ENCODE measurements around the gene AGMO. TPM values are rescaled to one million over a fixed set of nuclear protein-coding genes. Genes with fewer than 3 reads are reported as not detected.
"Not testable (repeated sequence)": the region's sequence is repeated elsewhere in the genome, so short reads cannot be mapped to it uniquely, and the experiment has no call there.

Gene AGMO
- total RNA-seq, 1 donor from 2014 or later: not detected

GRCh38 chr7:15554744-15555143, 7.1 kb downstream of the AGMO start:
- H3K27ac Mint-ChIP-seq (ENCODE audit: unreplicated experiment): no peak overlapping the region
- no peak for TF ChIP-seq CTCF (IDR thresholded peaks at IDR 0.05; ENCODE audit: unreplicated experiment)
- DNase-seq (ENCODE audit: low spot score): no peak
- no peaks in the 10 kb centered on the region for H3K36me3 Mint-ChIP-seq (ENCODE audit: low read depth, unreplicated experiment)
- no peaks in the 10 kb centered on the region for H3K4me1 Mint-ChIP-seq (ENCODE audit: unreplicated experiment)
- H3K27me3 Mint-ChIP-seq (ENCODE audit: unreplicated experiment): peaks cover 2% of the 10 kb centered on the region
- no peak overlapping the region for H3K4me3 Mint-ChIP-seq (ENCODE audit: unreplicated experiment)
- H3K9me3 Mint-ChIP-seq (ENCODE audit: unreplicated experiment): no peaks in the 10 kb centered on the region

- H3K9me3 Mint-ChIP-seq (ENCODE audit: unreplicated experiment): no peaks in the 10 kb centered on the region
- TF ChIP-seq CTCF (IDR thresholded peaks at IDR 0.05; ENCODE audit: unreplicated experiment): no peak
Measured at GRCh38 chr7:15554081-15554480, 7.7 kb downstream of the AGMO start.

GRCh38 chr7:15547320-15547719, 14.5 kb downstream of the AGMO start:
- not testable (repeated sequence) for H3K36me3 Mint-ChIP-seq (ENCODE audit: low read depth, unreplicated experiment); H3K27ac Mint-ChIP-seq (ENCODE audit: unreplicated experiment); H3K27me3 Mint-ChIP-seq (ENCODE audit: unreplicated experiment); DNase-seq (ENCODE audit: low spot score); H3K4me1 Mint-ChIP-seq (ENCODE audit: unreplicated experiment); H3K4me3 Mint-ChIP-seq (ENCODE audit: unreplicated experiment); H3K9me3 Mint-ChIP-seq (ENCODE audit: unreplicated experiment)

More at GRCh38 chr7:15554081-15554480, 7.7 kb downstream of the AGMO start:
- Mint-ChIP-seq H3K4me3 (ENCODE audit: unreplicated experiment) (no peak overlapping the region), H3K27me3 (ENCODE audit: unreplicated experiment) (peaks cover 1% of the 10 kb centered on the region), H3K4me1 (ENCODE audit: unreplicated experiment) (no peaks in the 10 kb centered on the region), H3K36me3 (ENCODE audit: low read depth, unreplicated experiment) (no peaks in the 10 kb centered on the region), H3K27ac (ENCODE audit: unreplicated experiment) (no peak overlapping the region)
- no peak for DNase-seq (ENCODE audit: low spot score)

GRCh38 chr7:15546272-15546792, 15.5 kb downstream of the AGMO start:
- no peaks in the 10 kb centered on the region for H3K36me3 Mint-ChIP-seq (ENCODE audit: low read depth, unreplicated experiment)
- H3K4me3 Mint-ChIP-seq (ENCODE audit: unreplicated experiment): no peak overlapping the region
- no peak overlapping the region for H3K27ac Mint-ChIP-seq (ENCODE audit: unreplicated experiment)
- DNase-seq (ENCODE audit: low spot score): no peak
- no peak for TF ChIP-seq CTCF (IDR thresholded peaks at IDR 0.05; ENCODE audit: unreplicated experiment)
- H3K9me3 Mint-ChIP-seq (ENCODE audit: unreplicated experiment): no peaks in the 10 kb centered on the region
- H3K4me1 Mint-ChIP-seq (ENCODE audit: unreplicated experiment): no peaks in the 10 kb centered on the region
- no peaks in the 10 kb centered on the region for H3K27me3 Mint-ChIP-seq (ENCODE audit: unreplicated experiment)

GRCh38 chr7:15544050-15544449, 17.8 kb downstream of the AGMO start:
- DNase-seq (ENCODE audit: low spot score): no peak
- Mint-ChIP-seq H3K4me1 (ENCODE audit: unreplicated experiment) (no peaks in the 10 kb centered on the region), H3K9me3 (ENCODE audit: unreplicated experiment) (no peaks in the 10 kb centered on the region), H3K36me3 (ENCODE audit: low read depth, unreplicated experiment) (no peaks in the 10 kb centered on the region), H3K27ac (ENCODE audit: unreplicated experiment) (no peak overlapping the region), H3K4me3 (ENCODE audit: unreplicated experiment) (no peak overlapping the region), H3K27me3 (ENCODE audit: unreplicated experiment) (no peaks in the 10 kb centered on the region)
- TF ChIP-seq CTCF (IDR thresholded peaks at IDR 0.05; ENCODE audit: unreplicated experiment): no peak
